HL-60 (cell line): ENCODE measurements around the gene NOC4L.

Experiments used
- DNase-seq, 2 experiments: peaks; one replicate each; pipeline ENCODE4 v3.0.0-alpha.2; 2010 to 2020; ENCODE audit warnings: low read depth in 1 of 2, low spot score in 1 of 2
- H3K27ac ChIP-seq: fragments of 250-450 bp; sonication (Bioruptor Pico); replicated peaks from 2 replicates; pipeline ENCODE4 v1.5.1; 2020; ENCODE audit warnings: mild to moderate bottlenecking, moderate library complexity
- H3K27me3 ChIP-seq: fragments of 250-450 bp; sonication (Bioruptor Pico); 2 replicates; pipeline ENCODE4 v1.5.1; 2021; ENCODE audit warnings: mild to moderate bottlenecking, moderate library complexity; ENCODE audit not compliant: insufficient read depth, poor library complexity, severe bottlenecking
- H3K4me3 ChIP-seq: replicated peaks from 2 replicates; pipeline ENCODE4 v1.5.1; 2011; ENCODE audit warnings: mild to moderate bottlenecking, control low read depth, low read length; ENCODE audit not compliant: insufficient read depth
- CTCF ChIP-seq: IDR thresholded peaks from one replicate; pipeline ENCODE4 v1.5.1; 2011; ENCODE audit warnings: low read length, control low read depth, inconsistent platforms; ENCODE audit not compliant: insufficient read depth
- GABPA ChIP-seq: IDR thresholded peaks from 2 replicates; pipeline ENCODE4 v1.6.1; 2012; ENCODE audit warnings: low read depth
- POLR2AphosphoS5 ChIP-seq: IDR thresholded peaks from 2 replicates; pipeline ENCODE4 v1.6.1; 2012; ENCODE audit warnings: low read depth
- REST ChIP-seq: IDR thresholded peaks from 2 replicates; pipeline ENCODE4 v1.6.1; 2012; ENCODE audit warnings: low read depth; ENCODE audit not compliant: insufficient replicate concordance
- SPI1 ChIP-seq: IDR thresholded peaks from 2 replicates; pipeline ENCODE4 v1.6.1; 2012; ENCODE audit warnings: low read depth, mild to moderate bottlenecking, borderline replicate concordance

NOC4L gene

GRCh38 chr12:132166801-132167591 lies 22.7 kb downstream of the NOC4L start:
- Histone ChIP-seq H3K27ac (no peak overlapping the region), H3K4me3 (no peak overlapping the region), H3K27me3 (peaks cover 5% of the 10 kb centered on the region)
- no peak for TF ChIP-seq GABPA
- TF ChIP-seq POLR2AphosphoS5 = no peak
- TF ChIP-seq SPI1 = no peak
- TF ChIP-seq REST = no peak
- no peak for TF ChIP-seq CTCF
- DNase-seq = no peak

GRCh38 chr12:132167611-132168310 lies 23.5 kb downstream of the NOC4L start:
- TF ChIP-seq GABPA (no peak), POLR2AphosphoS5 (no peak), SPI1 (no peak), REST (no peak), CTCF (no peak)
- peak in 1 of 2 experiments; percentile 50 for DNase-seq
- no peak overlapping the region for H3K4me3 ChIP-seq
- H3K27me3 ChIP-seq = peaks cover 5% of the 10 kb centered on the region
- H3K27ac ChIP-seq = no peak overlapping the region

- Histone ChIP-seq H3K4me3 (no peak overlapping the region), H3K27ac (no peak overlapping the region), H3K27me3 (peaks cover 5% of the 10 kb centered on the region)
- TF ChIP-seq REST = no peak
- no peak for TF ChIP-seq POLR2AphosphoS5
- no peak for TF ChIP-seq CTCF
- no peak for TF ChIP-seq GABPA
- no peak for TF ChIP-seq SPI1
- no peak for DNase-seq
Observed at GRCh38 chr12:132168311-132169031, 24.2 kb downstream of the NOC4L start.
